ENCODE results near the gene TNN. TPM values are rescaled to one million over a fixed set of nuclear protein-coding genes. Genes with fewer than 3 reads are reported as not detected.

TNN gene
- total RNA-seq, 4 donors from 2014 or later: 0.19 to 6.9 (median 0.40) TPM

- no peak for DNase-seq (ENCODE audit: low spot score)
- ATAC-seq (ENCODE audit: low FRiP score): no peak
- no peak for TF ChIP-seq CTCF (IDR thresholded peaks at IDR 0.05)
Measured at GRCh38 chr1:175127565-175127964, 59.9 kb downstream of the TNN start.

GRCh38 chr1:175128523-175128922, 60.9 kb downstream of the TNN start:
- no peak for TF ChIP-seq CTCF (IDR thresholded peaks at IDR 0.05)
- DNase-seq (ENCODE audit: low spot score) (no peak), ATAC-seq (ENCODE audit: low FRiP score) (peak; percentile 16)

GRCh38 chr1:175129182-175129581, 61.5 kb downstream of the TNN start:
- TF ChIP-seq CTCF (IDR thresholded peaks at IDR 0.05): no peak
- ATAC-seq (ENCODE audit: low FRiP score) (no peak), DNase-seq (ENCODE audit: low spot score) (no peak)

GRCh38 chr1:175129644-175129996, 62.0 kb downstream of the TNN start:
- no peak for DNase-seq (ENCODE audit: low spot score)
- no peak for ATAC-seq (ENCODE audit: low FRiP score)
- no peak for TF ChIP-seq CTCF (IDR thresholded peaks at IDR 0.05)

GRCh38 chr1:175129997-175130648, 62.5 kb downstream of the TNN start:
- no peak for TF ChIP-seq CTCF (IDR thresholded peaks at IDR 0.05)
- no peak for DNase-seq (ENCODE audit: low spot score)
- no peak for ATAC-seq (ENCODE audit: low FRiP score)

- DNase-seq (ENCODE audit: low spot score): no peak
- no peak for TF ChIP-seq CTCF (IDR thresholded peaks at IDR 0.05)
- ATAC-seq (ENCODE audit: low FRiP score): no peak
Measured at GRCh38 chr1:175130649-175131045, 63.0 kb downstream of the TNN start.

GRCh38 chr1:175131095-175131494, 63.5 kb downstream of the TNN start:
- TF ChIP-seq CTCF (IDR thresholded peaks at IDR 0.05): no peak
- no peak for DNase-seq (ENCODE audit: low spot score)
- no peak for ATAC-seq (ENCODE audit: low FRiP score)
